Mucosa of descending colon (tissue), 3 donors: ENCODE measurements around the gene SSC4D. TPM values are rescaled to one million over a fixed set of nuclear protein-coding genes. Genes with fewer than 3 reads are reported as not detected.
"Not testable (repeated sequence)": the region's sequence is repeated elsewhere in the genome, so short reads cannot be mapped to it uniquely, and the experiment has no call there.

ENCODE experiments used
- ATAC-seq: fragments of 200-7000 bp; cut with Tn5 transposase; one replicate; pipeline ENCODE4 v1.9.1; 2020; ENCODE audit warnings: mild to moderate bottlenecking, moderate library complexity
- DNase-seq, 3 donors: peaks; one replicate each; pipeline ENCODE4 v3.0.0-alpha.2; 2020
- H3K36me3 ChIP-seq: fragments of 200-600 bp; one replicate; pipeline ENCODE4 v1.8.0; 2021; ENCODE audit warnings: low read depth, mild to moderate bottlenecking
- H3K4me1 ChIP-seq: fragments of 200-600 bp; one replicate; pipeline ENCODE4 v1.8.0; 2021; ENCODE audit warnings: low read depth, mild to moderate bottlenecking
- H3K4me3 ChIP-seq: fragments of 200-600 bp; one replicate; pipeline ENCODE4 v1.8.0; 2021; ENCODE audit warnings: mild to moderate bottlenecking
- H3K9me3 ChIP-seq: fragments of 200-600 bp; one replicate; pipeline ENCODE4 v1.8.0; 2021; ENCODE audit warnings: mild to moderate bottlenecking
- intact Hi-C, 2 donors: fragments of 100-400 bp; cut with DNase I in 1 of 2; cut with micrococcal nuclease in 1 of 2; formaldehyde crosslinking; loops; one replicate each; pipeline versions ENCODE4 v1.11.0 to v1.11.1; 2022; cut with DNase I, micrococcal nuclease
- total RNA-seq, 3 donors: library from RNA; stranded (reverse); fragmentation: NEBNext Ultra II Directional in 2 of 3; extraction: Animal tissue kit (Norgen Biotek cat#: 25700) in 2 of 3; gene quantifications; one replicate each; pipeline versions ENCODE4 v1.2.1 to v1.2.4, GENCODE V29; 2021 to 2023
- TF ChIP-seq, protein P1 (sequence below): fragments of 200-600 bp; IDR thresholded peaks from one replicate; pipeline ENCODE4 v1.8.0; 2022; ENCODE audit warnings: antibody characterized with exemption, mild to moderate bottlenecking
- donor health status: DM: no; HTN: no; CAD: no; lungs with moderate emphysema.
- donor health status: DM: no; HTN: no; CAD: no.
- donor health status: DM: no; HTN: yes; CAD: no.

The SSC4D gene
- total RNA-seq, 3 donors from 2014 or later = 0.32 to 0.72 TPM; not detected in 1

DNA sequence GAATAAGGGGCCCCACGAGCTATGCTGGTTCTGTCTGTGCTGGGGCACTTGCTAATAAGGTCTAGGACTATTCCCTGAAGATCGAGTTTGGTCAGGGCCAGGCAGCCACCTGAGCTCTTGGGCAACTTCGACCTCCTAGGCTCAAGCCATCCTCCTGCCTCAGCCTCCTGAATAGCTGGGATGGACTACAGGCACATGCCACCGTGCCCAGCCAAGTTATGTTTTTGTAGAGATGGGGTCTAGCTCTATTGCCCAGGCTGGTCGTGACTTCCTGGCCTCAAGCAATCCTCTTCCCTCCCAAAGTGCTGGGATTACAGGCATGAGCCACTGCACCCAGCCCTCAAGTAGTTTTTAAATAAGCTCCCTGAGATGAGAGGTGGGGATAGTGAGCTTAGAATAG lies 18.1 kb upstream of the SSC4D start:
- Histone ChIP-seq H3K36me3 (no peaks in the 10 kb centered on the region), H3K4me3 (no peak overlapping the region), H3K9me3 (no peaks in the 10 kb centered on the region), H3K4me1 (no peaks in the 10 kb centered on the region)
- no peak for ATAC-seq
- DNase-seq = no peak
- intact Hi-C loops = no loop called here
- TF ChIP-seq, protein P1, sequence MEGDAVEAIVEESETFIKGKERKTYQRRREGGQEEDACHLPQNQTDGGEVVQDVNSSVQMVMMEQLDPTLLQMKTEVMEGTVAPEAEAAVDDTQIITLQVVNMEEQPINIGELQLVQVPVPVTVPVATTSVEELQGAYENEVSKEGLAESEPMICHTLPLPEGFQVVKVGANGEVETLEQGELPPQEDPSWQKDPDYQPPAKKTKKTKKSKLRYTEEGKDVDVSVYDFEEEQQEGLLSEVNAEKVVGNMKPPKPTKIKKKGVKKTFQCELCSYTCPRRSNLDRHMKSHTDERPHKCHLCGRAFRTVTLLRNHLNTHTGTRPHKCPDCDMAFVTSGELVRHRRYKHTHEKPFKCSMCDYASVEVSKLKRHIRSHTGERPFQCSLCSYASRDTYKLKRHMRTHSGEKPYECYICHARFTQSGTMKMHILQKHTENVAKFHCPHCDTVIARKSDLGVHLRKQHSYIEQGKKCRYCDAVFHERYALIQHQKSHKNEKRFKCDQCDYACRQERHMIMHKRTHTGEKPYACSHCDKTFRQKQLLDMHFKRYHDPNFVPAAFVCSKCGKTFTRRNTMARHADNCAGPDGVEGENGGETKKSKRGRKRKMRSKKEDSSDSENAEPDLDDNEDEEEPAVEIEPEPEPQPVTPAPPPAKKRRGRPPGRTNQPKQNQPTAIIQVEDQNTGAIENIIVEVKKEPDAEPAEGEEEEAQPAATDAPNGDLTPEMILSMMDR = no peak

DNA sequence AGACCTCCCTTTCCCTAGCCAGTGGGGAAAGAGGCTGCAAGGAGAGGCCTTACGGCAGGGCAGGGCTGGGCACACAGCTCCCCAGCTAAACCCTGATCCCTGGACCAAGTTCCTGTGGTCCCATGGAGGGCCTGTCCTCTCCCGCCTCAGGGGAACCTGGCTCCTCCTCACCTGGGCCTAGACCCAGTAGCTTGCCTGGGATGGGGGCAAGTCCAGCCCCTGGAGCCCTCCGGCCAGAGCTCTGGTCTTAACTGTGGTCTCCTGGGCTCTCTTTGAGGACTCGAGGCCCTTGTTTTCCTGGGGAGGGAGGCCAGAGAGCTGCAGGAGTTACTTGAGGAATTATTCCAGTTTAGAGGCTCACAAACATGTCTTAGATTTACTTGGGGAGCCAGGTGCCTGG lies 16.7 kb upstream of the SSC4D start:
- no peaks in the 10 kb centered on the region for H3K4me1 ChIP-seq
- DNase-seq (no peak), ATAC-seq (no peak)
- no peaks in the 10 kb centered on the region for H3K9me3 ChIP-seq
- H3K4me3 ChIP-seq = no peak overlapping the region
- no peaks in the 10 kb centered on the region for H3K36me3 ChIP-seq
- TF ChIP-seq, protein P1 = no peak
- intact Hi-C loops = no loop called here

DNA sequence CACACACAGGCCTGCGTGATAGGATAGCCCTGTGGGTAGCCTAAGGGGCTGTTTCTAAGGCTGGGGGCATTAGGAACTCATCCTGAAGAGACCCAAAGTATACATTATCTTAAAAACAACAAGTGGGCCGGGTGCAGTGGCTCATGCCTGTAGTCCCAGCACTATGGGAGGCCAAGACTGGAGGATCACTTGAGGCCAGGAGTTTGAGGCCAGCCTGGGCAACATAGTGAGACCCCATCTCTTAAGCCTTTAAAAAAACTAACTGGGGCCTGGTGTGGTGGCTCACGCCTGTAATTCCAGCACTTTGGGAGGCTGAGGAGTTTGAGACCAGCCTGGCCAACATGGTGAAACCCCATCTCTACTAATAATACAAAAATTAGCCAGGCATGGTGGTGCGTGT lies 16.1 kb upstream of the SSC4D start:
- H3K4me1 ChIP-seq, H3K36me3 ChIP-seq, H3K4me3 ChIP-seq, ATAC-seq, DNase-seq, H3K9me3 ChIP-seq, intact Hi-C loops: not testable (repeated sequence)

GRCh38 chr7:76425156-76425555 lies 15.7 kb upstream of the SSC4D start:
- Histone ChIP-seq H3K4me3 (no peak overlapping the region), H3K36me3 (no peaks in the 10 kb centered on the region), H3K9me3 (no peaks in the 10 kb centered on the region), H3K4me1 (no peaks in the 10 kb centered on the region)
- intact Hi-C loops = no loop called here
- DNase-seq (no peak), ATAC-seq (no peak)
- TF ChIP-seq, protein P1 = no peak

DNA sequence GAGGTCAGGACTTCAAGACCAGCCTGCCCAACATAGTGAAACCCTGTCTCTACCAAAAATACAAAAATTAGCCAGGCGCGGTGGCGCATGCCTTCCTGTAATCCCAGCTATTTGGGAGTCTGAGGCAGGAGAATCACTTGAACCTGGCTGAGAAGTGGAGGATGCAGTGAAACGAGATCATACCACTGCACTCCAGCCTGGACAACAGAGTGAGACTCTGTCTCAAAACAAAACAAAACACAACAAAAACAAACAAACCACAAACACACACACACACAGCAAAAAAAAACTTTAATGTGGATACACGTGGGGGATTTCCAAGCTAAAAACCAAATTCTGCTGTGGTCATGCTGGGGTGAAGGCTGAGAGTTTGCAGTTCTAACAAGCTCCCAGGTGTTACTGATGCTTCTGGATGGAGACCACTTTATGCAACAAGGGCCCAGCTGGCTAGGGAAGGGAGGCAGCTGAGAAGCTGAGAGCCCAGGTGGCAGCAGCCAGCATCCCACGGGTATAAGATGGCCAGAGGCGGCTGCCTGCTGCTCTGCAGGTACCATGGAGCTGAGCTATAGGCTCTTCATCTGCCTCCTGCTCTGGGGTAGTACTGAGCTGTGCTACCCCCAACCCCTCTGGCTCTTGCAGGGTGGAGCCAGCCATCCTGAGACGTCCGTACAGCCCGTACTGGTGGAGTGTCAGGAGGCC lies 15.1 kb upstream of the SSC4D start, which contains the start of gene ZP3:
Gene ZP3 (plus strand): TSS at position 538 of the 699 bp plus-strand sequence. CDS start 15 bp downstream, at position 553.
- Histone ChIP-seq H3K4me3 (no peak within 1 kb of the TSS), H3K4me1 (no peaks in the 10 kb centered on the region), H3K36me3 (no peaks in the 10 kb centered on the region), H3K9me3 (no peaks in the 10 kb centered on the region)
- ATAC-seq (peak; percentile 9), DNase-seq (no peak)
- TF ChIP-seq, protein P1 = no peak
- intact Hi-C loops = no loop called here

DNA sequence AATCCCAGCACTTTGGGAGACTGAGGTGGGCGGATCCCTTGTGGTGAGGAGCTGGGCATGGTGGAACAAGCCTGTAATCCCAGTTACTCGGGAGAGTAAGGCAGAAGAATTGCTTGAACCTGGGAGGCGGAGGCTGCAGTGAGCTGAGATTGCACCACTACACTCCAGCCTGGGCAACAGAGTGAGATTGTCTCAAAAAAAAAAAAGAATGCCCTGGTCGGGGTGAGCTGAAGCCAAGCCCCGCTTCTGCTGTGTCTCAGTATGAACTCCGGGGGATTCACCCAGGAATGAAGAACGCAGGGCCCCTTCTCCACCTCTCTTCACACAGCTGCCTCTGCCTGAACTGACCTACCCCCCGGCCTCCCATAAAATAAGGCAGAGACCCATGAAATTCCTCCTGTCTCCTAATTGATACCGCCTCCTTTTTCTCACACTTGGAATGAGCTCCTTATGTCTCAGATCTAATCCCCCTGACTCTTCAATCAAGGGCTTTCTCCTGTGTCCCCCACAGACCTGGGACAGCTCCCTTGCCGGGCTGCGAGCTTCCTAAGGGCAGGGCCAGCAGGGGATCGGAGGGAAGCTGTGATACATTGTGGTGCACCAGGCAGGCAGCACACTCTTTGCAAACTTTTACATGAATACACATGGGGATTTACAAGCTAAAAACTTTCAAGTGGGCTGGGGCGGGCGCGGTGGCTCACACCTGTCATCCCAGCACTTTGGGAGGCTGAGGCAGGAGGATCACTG lies 14.3 kb upstream of the SSC4D start:
- intact Hi-C loops = no loop called here
- TF ChIP-seq, protein P1 = no peak
- ATAC-seq (no peak), DNase-seq (no peak)
- no peaks in the 10 kb centered on the region for H3K4me1 ChIP-seq
- no peaks in the 10 kb centered on the region for H3K9me3 ChIP-seq
- H3K4me3 ChIP-seq = no peak overlapping the region
- no peaks in the 10 kb centered on the region for H3K36me3 ChIP-seq

DNA sequence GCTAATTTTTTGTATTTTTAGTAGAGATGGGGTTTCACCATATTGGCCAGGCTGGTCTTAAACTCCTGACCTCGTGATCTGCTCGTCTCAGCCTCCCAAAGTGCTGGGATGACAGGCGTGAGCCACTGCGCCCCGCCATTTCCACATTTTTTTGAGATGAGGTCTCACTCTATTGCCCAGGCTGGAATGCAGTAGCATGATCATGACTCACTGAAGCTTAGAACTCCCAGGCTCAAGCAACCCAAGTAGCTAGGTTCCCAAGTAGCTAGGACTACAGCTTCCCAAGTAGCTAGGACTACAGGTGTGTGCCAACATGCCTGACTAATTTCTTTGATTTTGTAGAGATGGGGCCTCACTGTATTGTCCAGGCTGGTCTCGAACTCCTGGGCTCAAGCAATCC lies 11.6 kb upstream of the SSC4D start:
- intact Hi-C loops = not testable (repeated sequence)

DNA sequence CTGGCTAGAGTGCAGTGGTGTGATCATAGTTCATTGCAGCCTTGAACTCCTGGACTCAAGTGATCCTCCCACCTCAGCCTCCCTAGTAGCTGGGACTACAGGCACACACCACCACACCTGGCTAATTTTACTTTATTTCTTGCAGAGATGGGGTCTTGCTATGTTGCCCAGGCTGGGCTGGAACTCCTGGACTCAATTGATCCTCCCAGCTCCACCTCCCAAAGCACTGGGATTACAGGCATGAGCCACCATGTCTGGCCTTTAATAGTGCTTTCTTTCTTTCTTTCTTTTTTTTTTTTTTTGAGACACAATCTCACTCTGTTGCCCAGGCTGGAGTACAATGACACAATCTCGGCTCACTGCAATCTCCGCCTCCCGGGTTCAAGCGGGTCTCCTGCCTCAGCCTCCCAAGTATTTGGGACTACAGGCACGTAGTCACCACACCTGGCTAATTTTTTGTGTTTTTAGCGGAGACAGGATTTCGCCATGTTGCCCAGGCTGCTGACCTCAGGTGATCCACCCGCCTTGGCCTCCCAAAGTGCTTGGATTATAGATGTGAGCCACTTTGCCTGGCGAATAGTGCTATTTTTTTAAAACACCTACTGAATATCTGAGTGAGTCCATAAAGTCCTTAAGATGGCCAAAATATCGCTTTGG lies 8.3 kb upstream of the SSC4D start:
- H3K36me3 ChIP-seq, H3K9me3 ChIP-seq, DNase-seq, H3K4me1 ChIP-seq, H3K4me3 ChIP-seq, intact Hi-C loops, ATAC-seq: not testable (repeated sequence)

More for the DNA sequence above, 11.6 kb upstream of the SSC4D start:
- H3K36me3 ChIP-seq, DNase-seq, H3K9me3 ChIP-seq, H3K4me1 ChIP-seq, H3K4me3 ChIP-seq, ATAC-seq: not testable (repeated sequence)
